Panc1 (cell line): ENCODE results near the gene POLD3.

Source experiments
- POLR2AphosphoS5 ChIP-seq: IDR thresholded peaks from 2 replicates; pipeline ENCODE4 v1.6.1; 2012; ENCODE audit warnings: mild to moderate bottlenecking, low read depth, low read length, moderate library complexity
- TCF7L2 ChIP-seq: IDR thresholded peaks from 2 replicates; pipeline ENCODE4 v1.6.1; 2011; ENCODE audit warnings: mild to moderate bottlenecking, low read depth, low read length, inconsistent platforms
- TF ChIP-seq, protein P1 (sequence below): fragments of 450-650 bp; IDR thresholded peaks from 2 replicates; pipeline ENCODE4 v1.5.1; 2017; ENCODE audit warnings: mild to moderate bottlenecking

DNA sequence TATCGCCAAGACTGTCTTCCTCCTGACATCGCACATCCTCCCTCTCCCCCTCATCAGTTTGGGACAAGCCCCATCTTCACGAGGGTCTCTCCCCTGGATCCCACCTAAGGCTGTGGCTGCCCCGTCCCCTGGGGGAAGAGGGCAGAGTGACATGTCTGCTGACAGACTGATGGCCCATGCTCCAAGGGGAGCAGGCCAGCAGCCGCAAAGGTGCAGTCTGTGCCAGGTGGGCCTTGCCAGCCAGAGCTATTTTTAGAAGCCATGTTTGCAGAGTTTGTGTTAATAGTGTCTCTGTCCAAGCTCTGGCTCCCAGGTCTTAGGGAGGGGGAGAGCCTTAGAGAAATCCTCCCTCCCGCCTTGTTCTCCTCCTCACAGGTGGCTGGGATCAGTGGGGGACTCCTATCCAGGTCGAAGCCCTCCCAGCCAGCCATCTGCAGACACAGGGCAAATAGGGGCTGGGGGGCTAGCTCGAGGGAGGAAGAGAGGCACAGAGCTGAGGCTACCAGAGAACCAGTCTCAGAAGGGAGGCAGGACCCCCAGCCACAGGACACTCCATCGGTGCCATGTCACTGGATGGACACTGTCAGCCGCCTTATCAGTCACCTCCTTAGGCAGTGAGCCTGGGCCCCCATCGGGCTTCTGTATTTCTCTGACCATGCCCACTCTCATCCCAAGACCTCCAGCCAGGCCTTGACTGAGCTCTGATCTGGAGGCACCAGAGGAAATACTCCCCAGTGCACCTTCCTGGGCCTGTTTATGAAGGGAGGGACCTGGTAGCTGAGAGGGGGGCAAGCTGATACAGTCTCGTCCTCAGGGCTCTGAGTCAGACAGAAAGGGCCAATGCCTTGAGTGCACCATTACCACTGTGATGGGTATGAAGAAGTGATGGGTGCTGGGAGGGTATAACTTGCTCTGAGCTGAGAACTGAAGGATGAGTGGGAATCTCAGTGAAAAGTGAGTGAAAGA is 89.6 kb downstream of the POLD3 start:
- TF ChIP-seq TCF7L2 (no peak), POLR2AphosphoS5 (no peak)
- TF ChIP-seq, protein P1, sequence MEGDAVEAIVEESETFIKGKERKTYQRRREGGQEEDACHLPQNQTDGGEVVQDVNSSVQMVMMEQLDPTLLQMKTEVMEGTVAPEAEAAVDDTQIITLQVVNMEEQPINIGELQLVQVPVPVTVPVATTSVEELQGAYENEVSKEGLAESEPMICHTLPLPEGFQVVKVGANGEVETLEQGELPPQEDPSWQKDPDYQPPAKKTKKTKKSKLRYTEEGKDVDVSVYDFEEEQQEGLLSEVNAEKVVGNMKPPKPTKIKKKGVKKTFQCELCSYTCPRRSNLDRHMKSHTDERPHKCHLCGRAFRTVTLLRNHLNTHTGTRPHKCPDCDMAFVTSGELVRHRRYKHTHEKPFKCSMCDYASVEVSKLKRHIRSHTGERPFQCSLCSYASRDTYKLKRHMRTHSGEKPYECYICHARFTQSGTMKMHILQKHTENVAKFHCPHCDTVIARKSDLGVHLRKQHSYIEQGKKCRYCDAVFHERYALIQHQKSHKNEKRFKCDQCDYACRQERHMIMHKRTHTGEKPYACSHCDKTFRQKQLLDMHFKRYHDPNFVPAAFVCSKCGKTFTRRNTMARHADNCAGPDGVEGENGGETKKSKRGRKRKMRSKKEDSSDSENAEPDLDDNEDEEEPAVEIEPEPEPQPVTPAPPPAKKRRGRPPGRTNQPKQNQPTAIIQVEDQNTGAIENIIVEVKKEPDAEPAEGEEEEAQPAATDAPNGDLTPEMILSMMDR, result no peak
